Liver (tissue), 3 donors: ENCODE measurements around the gene EFCAB12.

Source experiments
- SP1 ChIP-seq: IDR thresholded peaks from 2 replicates; pipeline ENCODE4 v1.6.1; 2018; ENCODE audit warnings: antibody characterized with exemption, mild to moderate bottlenecking
- YY1 ChIP-seq: IDR thresholded peaks from 2 replicates; pipeline ENCODE4 v1.6.1; 2016; ENCODE audit warnings: antibody characterized with exemption, mild to moderate bottlenecking
- TF ChIP-seq, protein P1 (sequence below): fragments of 150-350 bp; IDR thresholded peaks from 2 replicates; pipeline ENCODE4 v1.5.1; 2017; ENCODE audit warnings: improper control_type of control experiment, low read depth, low read length; ENCODE audit not compliant: missing input control
- TF ChIP-seq, protein P2 (sequence below): IDR thresholded peaks from 2 replicates; pipeline ENCODE4 v1.6.1; 2016; ENCODE audit warnings: antibody characterized with exemption, mild to moderate bottlenecking
- donor health status: healthy.
- donor health status: healthy.

DNA sequence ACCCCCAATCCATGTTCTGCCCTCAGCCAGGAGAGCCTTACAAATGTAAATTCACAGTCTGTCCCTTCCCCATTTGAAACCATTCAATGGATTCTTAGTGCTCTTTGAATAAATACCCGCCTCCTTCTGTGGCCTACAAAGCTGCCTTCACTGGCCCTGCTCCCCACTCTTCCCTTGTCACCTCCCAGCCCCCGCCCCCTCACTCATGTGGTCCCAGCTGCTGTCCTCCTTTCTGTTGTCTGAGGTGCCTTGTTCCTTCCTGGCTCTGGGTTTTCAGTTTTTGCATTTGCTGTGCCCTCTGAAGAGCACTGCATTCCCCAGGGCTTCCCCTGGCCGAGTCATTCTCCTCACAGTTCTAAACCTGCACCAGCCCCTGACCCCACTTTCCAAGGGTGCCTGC is 3.2 kb downstream of the EFCAB12 start:
- TF ChIP-seq, protein P1, sequence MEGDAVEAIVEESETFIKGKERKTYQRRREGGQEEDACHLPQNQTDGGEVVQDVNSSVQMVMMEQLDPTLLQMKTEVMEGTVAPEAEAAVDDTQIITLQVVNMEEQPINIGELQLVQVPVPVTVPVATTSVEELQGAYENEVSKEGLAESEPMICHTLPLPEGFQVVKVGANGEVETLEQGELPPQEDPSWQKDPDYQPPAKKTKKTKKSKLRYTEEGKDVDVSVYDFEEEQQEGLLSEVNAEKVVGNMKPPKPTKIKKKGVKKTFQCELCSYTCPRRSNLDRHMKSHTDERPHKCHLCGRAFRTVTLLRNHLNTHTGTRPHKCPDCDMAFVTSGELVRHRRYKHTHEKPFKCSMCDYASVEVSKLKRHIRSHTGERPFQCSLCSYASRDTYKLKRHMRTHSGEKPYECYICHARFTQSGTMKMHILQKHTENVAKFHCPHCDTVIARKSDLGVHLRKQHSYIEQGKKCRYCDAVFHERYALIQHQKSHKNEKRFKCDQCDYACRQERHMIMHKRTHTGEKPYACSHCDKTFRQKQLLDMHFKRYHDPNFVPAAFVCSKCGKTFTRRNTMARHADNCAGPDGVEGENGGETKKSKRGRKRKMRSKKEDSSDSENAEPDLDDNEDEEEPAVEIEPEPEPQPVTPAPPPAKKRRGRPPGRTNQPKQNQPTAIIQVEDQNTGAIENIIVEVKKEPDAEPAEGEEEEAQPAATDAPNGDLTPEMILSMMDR: no peak
- TF ChIP-seq, protein P2, sequence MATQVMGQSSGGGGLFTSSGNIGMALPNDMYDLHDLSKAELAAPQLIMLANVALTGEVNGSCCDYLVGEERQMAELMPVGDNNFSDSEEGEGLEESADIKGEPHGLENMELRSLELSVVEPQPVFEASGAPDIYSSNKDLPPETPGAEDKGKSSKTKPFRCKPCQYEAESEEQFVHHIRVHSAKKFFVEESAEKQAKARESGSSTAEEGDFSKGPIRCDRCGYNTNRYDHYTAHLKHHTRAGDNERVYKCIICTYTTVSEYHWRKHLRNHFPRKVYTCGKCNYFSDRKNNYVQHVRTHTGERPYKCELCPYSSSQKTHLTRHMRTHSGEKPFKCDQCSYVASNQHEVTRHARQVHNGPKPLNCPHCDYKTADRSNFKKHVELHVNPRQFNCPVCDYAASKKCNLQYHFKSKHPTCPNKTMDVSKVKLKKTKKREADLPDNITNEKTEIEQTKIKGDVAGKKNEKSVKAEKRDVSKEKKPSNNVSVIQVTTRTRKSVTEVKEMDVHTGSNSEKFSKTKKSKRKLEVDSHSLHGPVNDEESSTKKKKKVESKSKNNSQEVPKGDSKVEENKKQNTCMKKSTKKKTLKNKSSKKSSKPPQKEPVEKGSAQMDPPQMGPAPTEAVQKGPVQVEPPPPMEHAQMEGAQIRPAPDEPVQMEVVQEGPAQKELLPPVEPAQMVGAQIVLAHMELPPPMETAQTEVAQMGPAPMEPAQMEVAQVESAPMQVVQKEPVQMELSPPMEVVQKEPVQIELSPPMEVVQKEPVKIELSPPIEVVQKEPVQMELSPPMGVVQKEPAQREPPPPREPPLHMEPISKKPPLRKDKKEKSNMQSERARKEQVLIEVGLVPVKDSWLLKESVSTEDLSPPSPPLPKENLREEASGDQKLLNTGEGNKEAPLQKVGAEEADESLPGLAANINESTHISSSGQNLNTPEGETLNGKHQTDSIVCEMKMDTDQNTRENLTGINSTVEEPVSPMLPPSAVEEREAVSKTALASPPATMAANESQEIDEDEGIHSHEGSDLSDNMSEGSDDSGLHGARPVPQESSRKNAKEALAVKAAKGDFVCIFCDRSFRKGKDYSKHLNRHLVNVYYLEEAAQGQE: no peak
- TF ChIP-seq YY1 (no peak), SP1 (no peak)
